Measurements from ENCODE around the gene SH2D3C. TPM values are rescaled to one million over a fixed set of nuclear protein-coding genes. Genes with fewer than 3 reads are reported as not detected.

SH2D3C gene
- polyA plus RNA-seq, 5 donors = 22.1 to 41.9 (median 27.5) TPM

DNA sequence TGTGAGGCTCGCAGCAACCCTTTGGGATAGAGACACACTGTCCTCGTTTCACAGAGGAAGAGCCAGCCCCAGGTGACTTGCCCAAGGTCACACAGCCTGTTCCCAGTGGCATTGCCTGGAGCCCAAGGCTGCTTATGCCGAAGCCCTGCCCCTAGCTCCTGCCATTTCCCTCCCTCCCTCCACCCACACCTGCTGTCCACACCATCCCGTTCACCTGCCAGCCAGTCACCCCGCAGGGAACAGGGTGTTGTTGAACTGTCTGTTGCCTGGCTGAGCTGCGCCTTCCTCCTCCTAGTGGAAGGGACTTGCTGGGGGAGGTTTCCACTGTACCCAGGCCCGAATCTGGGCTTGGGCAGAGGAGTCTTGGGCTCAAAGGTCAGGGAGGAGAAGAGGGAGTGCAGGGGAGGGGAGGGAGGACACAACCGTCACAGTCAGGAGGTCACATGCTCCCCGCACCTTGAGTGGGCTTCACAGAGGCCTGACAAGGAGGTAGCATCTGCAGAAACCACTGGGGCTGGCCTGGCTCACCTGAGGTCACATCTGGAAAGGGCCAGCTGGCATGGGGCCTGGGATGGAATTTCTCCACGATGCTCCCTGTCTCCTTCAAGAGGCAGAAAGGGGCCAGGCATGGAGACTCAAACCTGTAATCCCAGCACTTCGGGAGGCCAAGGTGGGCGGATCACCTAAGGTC, 56.3 kb downstream of the SH2D3C start:
- DNase-seq = no peak

DNA sequence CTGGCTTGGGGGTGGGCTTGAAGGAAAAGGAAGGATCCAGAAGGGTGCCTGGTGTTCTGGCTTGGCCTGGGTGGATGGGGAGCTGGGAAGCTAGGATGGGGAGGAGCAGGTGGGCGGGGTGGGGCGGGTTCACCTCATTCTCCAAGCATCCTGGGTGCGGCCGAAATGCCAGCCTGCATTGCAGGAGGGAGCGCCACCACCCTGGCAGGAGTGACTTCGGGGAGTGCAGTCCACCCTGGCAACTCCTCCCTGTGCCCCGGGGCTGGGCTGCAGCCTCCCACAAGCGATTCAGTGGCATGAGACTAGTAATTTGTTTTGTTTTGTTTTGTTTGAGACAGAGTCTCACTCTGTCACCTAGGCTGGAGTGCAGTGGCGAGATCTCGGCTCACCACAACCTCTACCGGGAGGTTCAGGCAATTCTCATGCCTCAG, 57.1 kb downstream of the SH2D3C start:
- no peak for DNase-seq

DNA sequence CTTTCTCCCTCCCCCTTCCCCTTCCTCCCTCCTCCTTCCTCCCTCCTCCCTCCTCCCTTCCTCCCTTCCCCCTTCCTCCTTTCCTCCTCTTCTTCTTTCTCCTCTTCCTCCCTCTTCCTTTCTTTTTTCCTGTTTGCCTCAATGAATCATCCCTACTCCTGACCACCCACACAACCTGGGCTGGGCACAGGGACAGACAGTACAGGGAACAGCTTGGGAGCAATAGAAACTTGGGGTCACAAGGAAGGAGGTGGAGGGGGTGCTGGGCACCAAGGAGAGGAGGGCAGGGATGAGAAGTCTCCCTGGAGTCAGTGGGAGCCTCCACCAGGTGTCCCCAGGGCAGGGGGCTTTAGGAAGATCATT, 57.6 kb downstream of the SH2D3C start:
- no peak for DNase-seq

DNA sequence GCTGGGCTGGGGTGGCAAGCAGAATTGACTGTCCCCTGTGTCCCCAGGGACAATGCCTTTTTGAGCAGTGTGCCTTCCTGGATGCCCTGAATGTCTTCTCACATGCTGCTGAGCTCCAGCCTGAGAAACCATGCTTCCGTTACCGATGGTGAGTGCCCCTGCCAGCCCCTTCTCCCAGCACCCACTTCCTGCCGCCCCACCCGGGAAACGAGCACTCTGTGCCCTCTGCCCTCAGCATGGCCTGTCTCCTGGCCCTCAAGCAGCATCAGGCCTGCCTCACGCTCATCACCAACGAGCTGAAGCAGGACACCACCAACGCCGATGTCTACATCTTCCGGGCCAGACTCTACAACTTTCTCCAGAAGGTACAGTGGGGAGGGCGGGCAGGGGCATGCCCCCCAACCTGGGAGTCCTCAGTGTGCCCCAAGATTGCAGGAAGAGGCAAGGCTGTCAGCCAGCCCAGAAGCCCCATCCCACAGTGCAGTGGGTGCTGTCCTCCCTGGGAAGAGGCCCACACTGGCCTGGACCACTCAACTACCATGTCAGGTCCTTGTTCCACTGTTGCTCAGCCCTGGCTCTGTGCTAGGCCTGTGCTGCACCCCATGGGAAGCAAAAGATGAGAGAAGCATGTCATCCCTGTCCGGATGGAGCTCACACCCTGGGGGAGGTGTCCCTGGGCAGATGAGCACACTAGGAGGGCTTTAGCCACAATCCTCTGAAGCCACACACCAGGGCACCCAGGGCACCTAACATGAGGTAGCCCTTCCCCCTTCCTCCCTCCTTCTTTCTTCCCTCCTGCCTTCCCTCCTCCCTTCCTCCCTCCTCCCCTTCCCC, 58.2 kb downstream of the SH2D3C start:
- no peak for DNase-seq

DNA sequence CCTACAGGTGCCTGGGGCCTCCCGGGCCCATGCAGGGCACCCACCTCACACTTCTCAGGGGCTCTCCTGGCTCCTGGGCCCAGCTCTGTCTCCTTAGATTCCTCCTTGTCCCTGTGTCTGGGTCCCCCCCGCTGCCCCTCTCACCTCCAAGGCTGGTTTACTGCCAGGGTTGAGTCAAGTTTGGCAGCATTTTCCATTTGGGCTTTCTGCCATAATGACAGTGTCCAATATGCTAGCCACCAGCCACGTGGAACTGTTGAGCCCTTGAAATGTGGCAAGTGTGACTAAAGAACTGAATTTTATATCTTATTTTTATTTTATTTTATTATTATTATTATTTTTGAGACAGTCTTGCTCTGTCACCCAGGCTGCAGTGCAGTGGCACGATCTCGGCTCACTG, 60.7 kb downstream of the SH2D3C start:
- DNase-seq = no peak

DNA sequence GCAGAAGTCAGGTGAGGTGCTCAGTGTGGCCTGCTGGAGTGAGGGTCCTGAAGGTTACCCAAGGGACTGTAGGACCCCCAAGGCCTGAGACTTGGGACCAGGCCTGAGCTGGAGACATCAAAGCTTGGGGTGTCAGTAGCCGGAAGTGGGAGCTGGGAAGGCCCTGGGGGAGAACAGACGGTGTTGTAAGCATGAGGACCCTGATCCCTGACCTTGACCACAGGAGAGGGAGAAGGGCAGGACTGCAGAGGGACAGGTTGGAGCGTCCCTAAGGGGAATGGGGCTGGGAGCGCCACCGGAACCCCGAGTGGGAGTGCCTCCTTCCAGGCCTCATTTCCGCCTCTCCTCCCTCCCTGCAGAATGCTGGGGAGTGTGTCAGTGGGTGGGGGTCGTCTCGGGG, 62.1 kb downstream of the SH2D3C start:
- no peak for DNase-seq

DNA sequence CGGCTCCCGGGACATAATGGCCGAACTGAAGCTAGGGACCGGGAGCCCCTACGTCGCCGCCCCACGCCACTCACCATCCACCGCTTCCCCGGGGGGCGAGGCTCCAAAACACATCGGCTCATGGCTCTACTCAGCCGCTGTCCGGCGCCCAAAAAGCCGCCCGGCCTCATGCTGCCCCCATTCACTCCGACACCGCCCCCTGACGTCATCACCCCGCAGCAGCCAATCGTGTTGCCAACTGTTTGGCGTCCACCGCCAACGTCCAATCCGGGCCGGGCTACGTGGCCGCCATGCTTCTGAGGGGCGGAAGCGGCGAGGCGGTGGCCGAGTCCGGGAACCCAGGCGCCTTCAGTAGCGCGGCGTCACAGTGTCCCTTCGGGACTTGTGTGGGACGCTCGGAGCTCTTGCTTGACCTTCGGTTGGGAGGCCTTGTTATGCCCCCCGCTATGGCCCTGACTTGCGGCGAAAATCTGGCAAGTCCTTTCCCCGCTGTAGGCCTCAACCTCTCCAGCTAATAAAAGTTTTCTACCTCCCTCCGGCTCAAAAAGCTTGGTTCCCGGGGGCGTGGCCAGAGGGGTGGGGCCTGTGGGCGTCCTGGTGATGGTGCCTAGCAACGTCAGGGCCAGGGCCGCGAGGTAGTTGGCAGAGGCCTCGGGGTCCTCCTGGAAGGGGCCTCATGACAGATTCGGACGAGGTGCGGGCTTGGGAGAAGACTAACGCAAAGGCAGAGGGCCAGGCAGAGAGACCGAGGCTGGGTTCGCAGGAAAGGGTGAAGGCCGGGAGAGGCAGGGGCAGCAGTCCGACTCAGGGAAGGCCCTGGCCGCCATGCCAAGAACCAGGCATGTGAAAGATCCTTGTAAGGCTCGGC, 62.8 kb downstream of the SH2D3C start, which contains the start of the genes PTRH1 and TTC16:
TSS of gene PTRH1 (minus strand) at position 194 of the 868 bp plus-strand sequence. CDS start at position 170, 24 bp downstream.
TSS of gene TTC16 (plus strand) at position 610 of the 868 bp plus-strand sequence. CDS start at position 677, 67 bp downstream.
- DNase-seq = peak; percentile 96

DNA sequence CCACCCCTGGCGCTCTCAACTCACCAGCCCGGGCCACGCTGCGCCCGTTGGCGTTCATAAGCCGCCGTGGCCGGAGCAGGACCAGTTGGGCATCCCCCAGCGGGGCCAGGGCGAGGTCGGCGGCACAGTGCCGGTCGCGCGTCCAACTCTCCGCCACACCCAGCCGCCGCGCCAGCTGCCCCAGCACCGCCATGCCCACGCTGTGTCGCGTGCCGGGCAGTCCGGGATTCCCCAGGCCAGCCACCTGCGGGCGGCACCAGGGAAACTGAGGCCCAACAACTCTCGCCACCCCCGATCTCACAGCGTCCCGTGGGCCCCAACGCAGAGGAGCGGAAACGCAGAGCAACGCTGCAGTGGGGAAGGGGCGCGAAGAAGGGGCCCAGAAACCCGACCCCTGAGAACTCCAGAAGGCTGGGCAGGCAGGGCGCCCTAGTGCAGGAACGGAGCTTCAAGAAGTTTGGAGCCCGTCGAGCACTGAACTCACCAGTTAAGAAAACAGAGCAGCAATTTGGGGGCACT, 63.5 kb downstream of the SH2D3C start:
- no peak for DNase-seq

DNA sequence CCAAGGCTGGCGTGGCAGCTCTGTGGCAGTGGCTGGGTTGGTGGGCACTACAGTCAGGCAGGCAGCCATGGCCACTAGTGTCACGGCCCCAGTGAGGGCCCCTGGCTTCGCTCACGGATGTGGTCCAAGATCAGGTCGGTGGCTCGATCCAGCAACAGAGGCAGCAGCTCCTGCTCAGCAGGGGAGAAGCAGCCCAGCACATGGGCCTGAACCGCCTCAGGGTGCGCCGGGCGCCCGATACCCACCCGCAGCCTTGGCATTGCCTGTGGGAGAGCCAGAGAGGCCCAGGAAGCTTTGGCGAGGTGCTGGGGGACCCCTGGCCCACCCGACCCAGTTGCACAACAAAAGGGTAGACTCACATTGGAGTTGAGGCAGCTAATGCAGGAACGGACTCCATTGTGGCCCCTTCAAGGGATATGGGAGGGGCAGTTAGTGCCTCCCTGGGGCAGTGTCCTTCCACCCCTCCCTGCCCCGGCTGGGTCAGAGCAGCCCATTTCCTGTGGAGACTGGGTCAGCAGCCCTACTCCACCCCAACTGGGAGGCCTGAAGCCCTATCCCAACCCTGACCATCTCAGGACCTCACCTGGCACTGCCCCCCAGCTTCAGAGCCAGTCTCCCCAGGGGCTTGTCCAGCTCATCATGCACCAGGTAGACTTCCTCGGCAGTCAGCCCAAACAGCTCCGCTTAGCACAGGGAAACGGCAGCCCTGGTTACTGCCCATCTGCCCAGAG, 64.3 kb downstream of the SH2D3C start:
- no peak for DNase-seq

DNA sequence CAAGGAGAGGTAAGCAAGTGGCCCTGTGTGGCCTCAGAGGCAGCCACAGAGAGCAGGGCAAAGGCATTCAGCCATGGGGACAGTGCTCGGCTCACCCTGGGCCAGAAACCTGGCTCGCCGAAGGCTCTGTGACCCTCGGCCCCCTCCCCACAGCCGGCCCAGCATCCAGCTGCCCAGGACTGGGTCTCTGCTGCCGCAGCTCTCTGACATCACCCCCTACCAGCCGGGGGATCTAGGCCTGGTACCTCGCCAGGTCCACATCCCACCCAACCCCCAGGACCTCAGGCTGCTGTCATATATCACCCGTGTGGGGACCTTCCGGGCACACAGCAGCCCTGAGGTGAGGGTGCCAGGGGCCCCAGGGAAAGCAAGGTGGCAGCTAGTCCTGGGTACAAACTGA, 65.6 kb downstream of the SH2D3C start:
- DNase-seq = no peak

DNA sequence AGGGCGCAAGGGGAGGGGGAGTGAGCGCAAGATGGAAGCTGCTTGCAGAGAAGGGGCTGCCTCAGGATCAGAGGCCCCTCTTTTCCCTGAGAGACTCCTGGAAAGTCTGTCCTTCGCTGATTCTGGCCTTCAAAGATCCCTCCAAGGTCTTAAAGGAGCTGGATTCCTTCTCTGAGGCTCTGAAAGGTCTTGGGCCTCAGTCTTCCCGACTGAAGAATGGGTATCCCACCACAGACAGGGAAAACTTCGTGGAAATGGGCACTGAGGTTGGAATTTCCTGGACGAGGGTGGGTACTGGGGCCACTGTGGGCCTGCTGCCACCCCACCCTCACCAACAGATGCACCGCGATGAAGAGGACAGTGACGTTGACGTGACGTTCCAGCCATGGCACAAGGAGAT, 66.1 kb downstream of the SH2D3C start:
- no peak for DNase-seq

DNA sequence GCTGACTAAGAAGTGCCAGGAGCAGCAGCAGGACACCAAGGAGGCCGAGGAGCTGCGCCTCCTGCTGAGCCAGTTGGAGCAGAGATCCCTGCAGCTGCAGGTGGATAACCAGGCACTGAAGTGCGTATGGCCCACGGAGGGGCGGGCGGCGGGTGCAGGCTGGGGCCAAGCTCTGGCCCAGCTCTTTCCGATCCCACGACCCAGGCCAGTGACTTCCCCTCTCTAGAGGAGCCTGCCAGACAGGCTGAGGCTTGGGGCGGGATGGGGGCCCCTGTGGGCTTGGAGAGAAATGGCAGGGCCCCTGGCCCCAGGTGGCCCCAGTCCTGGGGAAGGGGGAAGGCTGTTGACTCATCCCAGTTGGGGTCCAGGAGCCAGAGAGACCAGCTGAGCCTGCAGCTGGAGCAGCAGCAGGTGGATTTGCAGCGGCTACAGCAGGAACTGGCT, 66.6 kb downstream of the SH2D3C start:
- no peak for DNase-seq

DNA sequence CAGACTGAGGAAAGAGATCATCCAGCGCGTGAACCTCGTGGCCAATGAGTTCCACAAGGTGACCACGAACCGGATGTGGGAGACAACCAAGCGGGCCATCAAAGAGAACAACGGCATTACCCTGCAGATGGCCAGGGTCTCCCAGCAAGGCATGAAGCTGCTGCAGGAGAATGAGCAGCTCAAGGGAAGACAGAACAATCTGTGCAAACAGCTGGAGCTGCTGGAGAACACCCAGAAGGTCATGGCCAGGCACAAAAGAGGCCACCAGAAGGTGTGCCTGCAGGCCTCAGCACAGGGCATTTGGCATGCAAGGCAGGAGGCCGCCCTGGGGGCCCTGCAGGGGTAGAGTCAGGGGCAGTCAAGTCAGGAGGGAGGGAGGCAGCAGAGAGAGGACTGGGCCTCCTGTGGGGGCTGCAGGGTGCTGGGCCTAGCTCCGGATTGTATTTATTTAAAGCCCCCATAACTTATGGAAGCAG, 67.2 kb downstream of the SH2D3C start:
- DNase-seq = no peak

DNA sequence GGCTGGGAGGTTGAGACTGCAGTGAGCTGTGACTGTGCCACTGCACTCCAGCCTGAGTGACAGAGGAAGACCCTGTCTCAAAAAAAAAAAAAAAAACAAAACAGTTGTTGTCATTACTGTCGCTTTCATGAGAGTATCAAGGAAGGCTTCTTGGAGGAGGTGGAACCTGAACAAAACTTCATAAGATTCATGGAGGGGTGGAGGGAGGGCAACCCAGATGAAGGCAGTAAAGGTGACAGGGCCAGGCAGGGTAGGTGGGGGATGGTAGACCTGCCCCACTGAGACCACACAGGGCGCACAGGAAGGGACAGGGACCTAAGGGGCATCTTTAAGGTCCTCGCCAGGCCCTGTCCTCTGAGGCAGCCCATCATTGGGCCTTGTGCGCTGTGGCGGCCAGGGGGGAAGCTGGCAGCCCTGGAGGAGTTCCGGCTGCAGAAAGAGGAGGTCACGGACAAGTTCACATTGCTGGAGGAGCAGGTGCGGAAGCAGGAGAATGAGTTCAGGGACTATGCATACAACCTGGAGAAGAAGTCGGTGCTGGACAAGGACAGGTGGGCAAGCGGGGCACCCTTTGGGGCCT, 68.2 kb downstream of the SH2D3C start:
- DNase-seq = no peak

DNA sequence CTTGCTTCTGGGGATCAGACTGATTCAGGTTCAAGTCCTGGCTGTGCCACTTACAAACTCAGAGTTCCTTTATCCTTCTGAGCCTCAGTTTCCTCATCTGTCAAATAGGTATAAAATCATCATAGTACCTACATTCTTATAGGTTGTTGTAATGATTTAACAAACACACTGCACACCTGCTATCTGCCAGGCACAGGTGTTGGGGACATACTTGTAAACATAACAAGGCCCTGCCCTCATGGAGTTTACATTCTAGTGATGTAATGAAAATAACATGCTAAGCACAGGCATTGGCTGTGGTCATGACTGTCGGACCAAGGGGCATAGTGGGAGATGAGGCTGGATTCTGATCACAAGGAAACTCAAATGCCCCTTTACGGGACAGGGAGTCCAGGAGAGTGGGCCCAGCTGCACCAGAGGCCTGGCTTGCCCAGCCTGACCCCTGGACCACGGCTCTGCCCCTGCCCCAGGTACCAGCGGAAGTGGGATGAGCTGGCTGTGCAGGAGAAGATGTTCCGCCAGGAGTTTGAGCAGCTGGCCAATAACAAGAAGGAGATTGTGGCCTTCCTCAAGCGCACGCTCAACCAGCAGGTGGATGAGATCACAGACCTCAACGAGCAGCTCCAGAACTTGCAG, 69.4 kb downstream of the SH2D3C start:
- no peak for DNase-seq

DNA sequence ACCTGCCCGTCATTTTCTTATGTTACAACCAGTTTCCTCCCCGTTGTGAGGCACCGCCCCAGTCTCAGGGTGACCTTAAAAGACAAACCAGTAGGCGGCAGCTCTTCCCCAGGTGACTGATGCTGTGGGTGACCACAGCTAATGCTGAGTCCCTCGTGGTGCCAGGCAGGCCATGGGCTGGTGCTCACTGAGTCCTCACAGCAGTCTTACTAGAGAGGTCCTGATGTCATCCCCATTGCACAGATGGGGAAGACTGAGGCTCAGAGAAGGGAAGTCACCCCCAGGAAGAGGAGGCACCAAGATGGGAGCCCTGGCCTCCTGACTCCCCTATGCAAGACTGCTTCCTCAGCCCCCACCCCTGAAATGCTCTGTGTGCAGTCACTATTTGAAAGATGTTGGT, 70.7 kb downstream of the SH2D3C start:
- DNase-seq = no peak

DNA sequence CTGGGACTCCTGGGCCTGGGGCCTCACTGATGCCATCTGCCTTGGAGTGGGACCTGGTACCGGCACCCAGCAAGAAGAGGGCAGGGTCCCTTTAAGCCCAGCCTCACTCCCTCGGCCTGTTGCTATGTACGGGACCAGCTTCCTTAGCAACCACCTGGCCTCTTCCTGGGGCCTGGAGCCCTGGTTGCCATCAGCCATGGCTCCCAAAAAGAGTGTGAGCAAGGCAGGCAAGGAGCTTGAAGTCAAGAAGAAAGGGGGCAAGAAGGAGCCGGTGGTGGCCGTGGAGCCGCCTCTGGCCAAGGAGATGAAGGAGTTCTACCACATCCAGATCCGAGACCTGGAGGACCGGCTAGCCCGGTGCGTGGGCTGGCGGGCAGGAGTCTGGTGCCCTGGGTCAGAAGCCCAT, 71.6 kb downstream of the SH2D3C start, which contains the start of gene CFAP157:
TSS of gene CFAP157 (plus strand) at position 153 of the 406 bp plus-strand sequence. CDS start at position 197, 44 bp downstream.
- DNase-seq = no peak

DNA sequence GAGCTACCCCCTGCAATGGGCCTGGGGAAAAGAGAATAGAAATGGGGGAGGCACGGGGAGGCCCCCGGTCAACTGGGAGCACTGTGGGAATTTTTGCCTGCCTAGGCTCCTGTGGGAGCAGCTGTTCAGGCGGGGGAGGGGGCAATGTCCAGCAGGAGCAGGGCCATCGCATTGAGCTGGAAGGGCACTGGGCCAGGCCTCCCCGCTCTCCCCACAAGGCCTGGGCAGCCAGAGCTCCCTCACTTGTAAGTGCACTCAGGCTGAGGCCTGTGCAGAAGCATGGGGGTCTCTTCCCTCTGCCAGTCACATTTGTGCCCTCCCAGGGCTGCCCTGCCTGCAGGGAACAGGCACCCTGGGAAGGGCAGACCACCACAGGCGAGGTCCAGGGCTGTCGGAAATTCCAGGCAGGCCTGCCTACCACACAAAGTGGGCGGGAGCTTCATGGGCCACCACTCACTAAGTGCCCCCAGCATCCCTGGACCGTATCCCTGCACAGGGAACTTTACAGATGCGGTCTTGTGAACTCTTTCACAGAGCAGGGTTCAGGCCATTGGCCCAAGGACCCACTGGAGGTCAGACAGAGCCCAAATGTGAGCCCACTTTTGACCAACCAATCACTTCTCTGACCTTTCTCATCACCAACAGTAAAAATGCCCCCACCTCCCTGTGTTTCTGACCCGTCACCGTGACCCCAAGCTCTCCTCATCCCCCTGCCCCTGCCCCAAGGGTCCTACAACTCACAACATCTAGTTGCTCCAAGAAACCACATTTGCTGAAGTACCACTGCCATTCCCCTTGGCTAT, 72.7 kb downstream of the SH2D3C start:
- no peak for DNase-seq

Data from right lung (tissue), 5 donors.